HG02870 (cell line): ENCODE measurements around the gene SRMS.
A peak's percentile ranks its signal among the peaks of the same experiment; 100 is the strongest.

Experiments
- ATAC-seq: cut with Tn5 transposase; IDR thresholded peaks from one replicate; pipeline ENCODE4 v1.9.1; 2021; ENCODE audit warnings: mild to moderate bottlenecking, moderate library complexity; ENCODE audit not compliant: unreplicated experiment

The SRMS gene

DNA sequence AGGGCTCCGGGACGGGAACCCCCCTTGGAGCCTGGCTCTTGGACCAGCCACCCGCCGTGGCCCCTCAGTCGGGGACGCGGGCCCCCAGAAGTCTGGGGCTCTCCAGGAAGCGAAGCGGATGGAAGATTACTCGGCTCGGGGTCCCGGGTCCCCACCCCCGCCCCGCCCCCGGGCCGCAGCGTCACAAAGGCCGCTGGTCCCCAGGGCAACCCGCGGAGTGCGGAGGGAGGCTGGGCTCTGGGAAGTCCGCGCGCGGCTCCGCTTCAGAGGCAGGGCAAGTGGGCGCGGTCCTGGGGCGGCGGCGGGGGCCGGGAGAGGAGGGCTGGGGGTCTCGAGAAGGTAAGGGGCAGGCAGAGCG, 6.4 kb upstream of the SRMS start, which contains the start of gene FNDC11:
TSS of gene FNDC11 (plus strand) at position 227 of the 358 bp plus-strand sequence. CDS start 1,505 bp downstream, outside the sequence.
- ATAC-seq: peak; percentile 14

DNA sequence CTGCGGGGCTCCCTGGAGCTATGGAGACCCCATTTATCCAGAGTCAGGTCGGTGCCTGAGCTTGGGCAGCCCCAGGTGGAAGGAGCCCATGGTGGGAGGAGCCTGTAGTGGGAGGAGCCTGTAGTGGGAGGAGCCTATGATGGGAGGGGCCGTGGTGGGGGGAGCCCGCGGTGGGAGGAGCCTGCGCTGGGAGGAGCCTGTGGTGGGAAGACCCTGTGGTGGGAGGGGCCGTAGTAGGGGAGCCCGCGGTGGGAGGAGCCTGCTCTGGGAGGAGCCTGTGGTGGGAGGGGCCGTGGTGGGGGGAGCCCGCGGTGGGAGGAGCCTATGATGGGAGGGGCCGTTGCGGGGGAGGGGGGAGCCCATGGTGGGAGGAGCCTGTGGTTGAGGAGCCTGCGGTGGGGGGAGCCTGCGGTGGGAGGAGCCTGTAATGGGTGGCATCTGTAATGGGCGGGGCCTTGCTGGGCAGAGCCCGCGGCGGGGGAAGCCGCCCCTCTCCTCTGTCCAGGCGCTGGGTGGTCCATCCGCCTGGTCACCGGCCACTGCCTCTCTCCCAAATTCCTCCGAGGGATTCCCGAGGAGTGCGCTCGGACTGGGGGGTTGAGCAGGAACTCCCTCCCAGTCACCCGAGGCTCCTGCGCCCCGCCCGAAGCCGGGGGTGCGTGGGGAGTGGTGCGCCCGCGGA, 5.8 kb upstream of the SRMS start:
- peak; percentile 36 for ATAC-seq

DNA sequence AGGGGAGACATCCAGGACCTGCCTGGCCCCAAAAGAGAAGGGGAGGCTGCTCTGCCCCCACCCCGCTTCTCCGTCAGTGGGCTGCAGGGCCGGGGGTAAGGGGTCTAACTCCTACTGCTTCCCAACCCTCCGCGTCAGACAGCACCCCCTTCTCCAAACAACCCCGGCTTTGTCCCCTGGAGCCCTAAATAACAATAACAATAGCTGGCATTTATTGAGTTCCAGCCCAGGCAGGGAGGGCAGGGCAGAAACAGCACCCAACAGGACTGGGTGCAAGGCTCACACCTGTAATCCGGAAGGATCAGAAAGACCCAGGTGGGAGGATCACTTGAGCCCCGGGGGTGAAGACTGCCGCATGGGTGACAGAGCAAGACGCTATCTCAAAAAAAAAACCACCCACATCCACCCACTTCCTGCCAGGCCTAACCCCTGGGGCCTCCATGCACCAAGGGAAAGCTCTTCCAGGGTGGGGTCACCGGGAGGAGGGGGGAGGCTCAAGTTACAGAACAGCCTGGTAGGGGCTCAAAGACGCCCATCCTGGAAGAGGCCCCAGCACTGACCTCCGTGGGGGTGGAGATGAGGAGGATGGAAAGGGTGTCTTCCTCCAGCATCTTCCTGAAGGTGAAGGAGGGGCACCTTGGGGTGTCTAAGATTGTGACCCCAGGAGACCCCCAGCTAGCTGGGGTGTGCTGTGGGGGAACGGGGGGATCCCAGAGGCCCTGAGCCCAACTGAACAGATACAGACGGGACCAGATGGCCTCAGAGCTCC, 5.1 kb upstream of the SRMS start:
- ATAC-seq: peak; percentile 16

DNA sequence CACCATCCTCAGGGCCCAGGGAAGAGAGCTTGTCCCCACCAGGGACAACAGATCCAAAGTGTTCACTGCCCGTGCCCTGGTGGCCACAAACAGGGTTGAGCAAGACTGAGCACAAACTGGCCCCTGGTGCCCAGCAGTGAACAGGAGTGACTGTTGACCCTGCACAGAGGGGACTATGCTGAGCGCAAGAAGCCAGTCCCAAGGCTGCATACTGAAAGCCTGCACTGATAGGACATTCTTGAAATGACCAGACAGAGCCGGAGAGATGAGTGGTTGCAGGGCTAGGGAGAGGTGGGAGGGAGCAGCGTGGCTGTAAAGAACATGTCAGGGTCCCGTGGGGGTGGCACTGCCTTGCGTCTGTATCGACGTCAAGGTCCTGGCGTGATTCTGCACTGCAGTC, 3.5 kb upstream of the SRMS start:
- ATAC-seq: no peak

DNA sequence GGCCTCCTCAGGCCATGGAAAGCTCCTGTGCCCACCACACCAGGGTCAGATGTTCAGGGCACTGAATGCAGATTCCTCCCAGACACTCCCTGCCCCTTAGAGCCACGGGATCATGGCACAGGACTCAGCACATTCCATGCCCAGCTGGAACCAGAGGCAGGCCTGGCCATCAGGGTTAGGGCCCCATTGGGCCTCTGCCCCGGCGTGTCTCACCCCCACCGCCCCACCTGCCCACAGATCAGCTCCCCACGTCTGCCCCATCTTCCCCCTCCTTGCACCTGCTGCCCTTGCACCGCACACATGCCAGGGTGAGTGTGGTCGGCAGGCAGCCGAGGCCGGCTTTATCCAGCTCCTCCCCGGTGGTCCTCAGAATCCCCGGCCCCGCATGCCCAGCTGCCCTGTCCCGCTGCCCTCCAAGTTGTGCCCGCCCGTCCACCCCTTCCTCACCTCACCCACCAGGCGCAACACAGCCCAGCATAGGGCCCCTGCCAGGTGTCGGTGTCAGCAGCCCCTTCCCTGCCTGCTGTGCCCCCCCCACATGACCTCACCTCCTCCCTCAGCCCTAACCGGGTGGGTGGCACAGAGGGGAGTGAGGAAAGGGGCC, 2.2 kb upstream of the SRMS start:
- no peak for ATAC-seq

DNA sequence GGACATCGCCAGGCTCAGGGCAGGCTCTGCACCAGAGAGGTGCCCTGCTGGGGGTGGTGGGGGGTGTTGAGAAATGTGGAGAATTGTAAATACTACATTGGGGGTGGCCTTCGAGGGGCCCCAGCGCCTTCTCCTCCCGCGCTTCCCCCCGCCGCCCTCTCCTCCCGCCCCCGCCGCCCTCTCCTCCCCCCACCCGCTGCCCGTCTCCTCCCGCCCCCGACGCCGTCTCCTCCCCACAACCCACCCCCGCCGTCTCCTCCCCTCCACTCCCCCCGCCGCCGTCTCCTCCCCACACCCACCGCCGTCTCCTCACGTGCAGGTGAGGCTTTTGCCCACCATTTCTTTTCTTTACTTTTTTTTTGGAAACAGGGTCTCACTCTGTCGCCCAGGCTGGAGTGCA, 1.5 kb upstream of the SRMS start:
- no peak for ATAC-seq

DNA sequence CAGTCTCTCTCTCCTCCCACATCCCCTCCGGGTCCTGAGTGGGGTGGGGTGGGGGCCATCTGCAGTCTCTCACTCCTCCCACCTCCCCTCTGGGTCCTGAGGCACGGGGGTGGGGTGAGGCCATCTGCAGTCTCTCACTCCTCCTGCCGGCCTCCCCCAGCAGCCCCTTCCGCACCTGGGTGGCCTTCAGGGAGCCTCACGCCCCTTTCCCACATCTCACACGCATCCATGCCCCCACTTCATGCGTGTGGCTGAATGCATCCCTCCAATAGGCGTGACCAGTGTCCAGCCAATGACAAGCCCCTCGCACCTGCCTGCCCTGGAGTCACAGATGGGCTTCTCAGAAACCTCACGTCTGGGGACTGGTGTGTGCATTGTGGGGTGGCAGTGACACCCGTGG, 993 bp upstream of the SRMS start:
- ATAC-seq: no peak

DNA sequence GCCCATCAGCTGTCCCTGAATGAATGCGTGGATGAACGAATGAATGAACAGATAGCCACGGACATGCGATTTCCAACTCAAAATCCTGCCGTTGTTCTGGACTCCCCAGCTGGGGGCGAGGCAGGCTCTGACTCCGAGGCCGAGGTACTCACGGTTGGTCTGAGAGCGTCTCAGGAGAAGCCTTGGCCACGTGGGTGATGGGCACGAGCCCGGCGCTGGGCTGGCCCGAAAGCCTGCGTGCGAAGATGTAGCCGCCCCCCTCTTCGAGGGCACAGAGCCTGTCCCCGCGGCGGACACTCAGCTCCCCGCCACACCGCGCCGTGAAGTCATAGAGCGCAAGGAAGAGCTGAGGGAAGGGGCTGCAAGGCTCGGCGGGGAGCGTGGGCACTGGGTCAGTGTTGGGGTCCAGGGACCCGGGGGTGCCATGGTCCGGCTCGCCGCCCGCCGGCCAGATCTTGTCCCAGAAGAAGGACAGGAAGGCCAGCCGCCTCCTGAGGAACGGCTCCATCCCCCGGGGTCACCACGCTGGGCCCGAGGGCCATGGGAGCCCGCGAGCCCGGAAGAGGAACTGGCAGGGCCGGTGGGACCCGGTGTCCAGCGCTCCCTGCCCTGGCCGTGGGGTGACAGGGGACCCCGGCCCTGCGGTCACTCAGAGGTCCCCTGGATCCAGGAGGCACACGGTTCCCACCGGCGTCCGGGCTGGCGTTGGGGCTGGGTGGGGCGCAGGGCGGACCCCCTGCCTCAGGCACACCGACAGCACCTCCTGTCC, 409 bp downstream of the SRMS start:
- no peak for ATAC-seq

DNA sequence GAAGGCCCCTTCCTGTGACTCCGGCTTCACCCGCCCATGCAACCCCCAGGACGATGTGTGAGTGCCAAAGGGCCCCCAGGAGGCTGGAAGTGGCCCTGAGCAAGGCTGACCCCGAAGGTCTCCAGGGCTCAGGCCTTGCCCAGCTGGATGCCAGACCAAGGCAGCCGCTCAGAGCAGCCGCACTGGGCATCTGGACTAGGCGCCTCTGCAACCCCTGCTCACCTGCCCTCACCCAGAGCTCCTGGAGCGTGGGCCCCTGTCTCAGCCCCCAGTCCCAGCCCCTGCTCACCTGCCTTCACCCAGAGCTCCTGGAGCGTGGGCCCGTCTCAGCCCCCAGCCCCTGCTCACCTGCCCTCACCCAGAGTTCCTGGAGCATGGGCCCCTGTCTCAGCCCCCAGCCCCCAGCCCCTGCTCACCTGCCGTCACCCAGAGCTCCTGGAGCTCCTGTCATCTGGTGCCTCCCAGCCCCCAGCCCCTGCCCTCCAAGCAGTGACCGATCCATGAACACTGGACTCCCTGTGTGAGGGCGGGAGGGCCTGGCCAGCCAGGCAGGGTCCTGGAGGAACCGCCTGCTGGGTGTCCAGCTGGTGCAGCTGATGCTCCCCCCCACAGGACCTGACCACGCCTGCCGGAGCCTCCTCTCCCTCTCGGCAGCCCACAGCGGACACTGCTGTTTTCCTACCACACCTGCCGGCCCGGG, 1.1 kb downstream of the SRMS start:
- no peak for ATAC-seq

DNA sequence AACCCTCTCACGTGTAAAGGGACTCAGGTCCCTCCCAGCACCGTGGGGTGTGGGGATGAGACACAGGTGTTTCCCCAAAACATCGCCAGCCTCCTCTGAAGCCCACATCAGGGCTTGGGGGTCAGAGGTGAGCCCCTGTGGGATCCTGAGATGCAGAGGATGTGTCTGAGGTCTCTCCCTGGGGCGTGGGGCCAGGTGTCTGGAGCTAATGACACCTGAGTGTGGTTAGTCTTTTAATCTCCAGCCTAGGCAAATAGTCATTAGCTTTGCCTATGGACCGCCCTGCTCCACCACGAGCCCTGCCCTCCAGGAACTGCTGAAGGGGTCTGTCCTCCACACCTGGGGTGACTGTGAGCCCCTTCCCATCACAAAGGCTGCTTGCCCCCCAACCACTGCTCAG, 1.7 kb downstream of the SRMS start:
- no peak for ATAC-seq

DNA sequence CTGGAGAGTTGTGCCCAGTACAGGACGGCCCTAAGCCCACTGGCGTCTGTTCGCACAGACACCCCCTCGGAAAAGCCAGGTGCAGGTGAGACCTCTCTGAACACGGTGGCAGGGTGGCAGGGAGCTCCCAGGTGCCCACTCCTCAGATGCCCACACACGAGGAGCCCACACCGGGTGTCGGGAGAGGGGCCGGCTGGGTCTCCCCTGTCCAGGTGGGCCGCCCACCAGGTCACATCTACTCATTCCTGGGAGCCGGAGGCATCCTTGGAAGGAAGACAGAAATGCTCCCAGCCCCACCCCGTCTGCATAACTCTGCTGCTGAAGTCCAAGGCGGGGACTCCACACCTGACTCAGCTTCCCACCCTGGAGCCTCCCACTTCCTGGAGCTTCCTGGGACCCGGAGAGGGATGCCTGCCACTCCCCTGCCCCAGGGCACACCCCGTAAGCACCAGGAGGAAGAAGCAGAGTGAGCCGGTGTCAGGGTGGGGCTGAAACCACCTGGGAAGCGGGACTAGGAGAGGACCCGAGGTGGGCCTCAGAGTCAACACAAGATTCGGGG, 2.5 kb downstream of the SRMS start:
- no peak for ATAC-seq

DNA sequence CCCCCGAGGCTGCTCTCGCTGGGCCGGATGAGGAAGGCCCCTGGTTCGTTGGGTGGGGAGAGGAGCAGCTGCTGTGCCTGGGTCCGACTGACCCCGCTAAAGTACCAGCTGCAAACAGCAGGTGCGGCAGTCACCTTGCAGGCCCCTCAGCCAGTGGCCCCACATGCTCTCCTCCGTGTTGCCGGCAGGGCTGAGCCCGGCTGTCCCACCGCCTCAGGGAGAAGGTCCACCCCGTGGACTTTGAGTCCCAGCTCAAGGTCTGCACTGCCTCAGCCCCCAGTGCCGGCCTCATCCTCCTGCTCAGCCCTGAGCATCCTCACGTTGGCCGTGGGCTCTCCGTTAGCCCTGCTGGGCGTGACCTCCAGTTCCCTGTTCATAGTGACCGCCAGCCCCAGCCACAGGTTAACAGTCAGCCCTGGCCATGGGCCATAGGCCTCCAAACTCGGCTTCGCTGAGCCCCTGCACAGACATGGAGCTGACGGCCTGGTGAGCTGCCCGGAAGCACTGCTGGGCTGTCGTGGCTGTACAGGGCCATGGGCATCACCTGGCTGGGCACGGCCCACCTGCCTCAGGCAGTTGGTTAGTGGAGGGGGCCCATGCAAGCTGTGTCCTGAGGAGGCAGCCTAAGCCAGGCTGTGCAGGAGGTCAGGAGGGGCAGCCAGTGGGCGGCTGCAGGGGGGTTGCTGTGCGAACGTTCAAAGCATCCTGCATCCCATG, 3.1 kb downstream of the SRMS start:
- ATAC-seq: no peak

DNA sequence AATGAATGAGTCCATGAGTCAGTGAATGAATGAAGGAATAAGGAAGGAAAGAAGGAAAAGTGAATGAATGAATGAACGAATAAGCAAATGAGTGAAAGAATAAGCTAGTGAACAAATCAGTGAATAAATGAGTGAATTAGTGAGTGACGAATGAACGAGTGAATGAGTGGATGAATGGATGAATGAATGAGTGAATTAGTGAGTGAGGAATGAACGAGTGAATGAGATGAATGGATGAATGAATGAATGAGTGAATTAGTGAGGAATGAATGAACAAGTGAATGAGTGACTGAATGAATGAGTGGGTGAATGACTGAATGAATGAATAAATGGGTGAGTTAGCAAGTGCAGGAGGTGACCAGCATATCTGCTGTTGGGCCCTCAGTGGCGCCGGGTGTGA, 3.8 kb downstream of the SRMS start:
- no peak for ATAC-seq

DNA sequence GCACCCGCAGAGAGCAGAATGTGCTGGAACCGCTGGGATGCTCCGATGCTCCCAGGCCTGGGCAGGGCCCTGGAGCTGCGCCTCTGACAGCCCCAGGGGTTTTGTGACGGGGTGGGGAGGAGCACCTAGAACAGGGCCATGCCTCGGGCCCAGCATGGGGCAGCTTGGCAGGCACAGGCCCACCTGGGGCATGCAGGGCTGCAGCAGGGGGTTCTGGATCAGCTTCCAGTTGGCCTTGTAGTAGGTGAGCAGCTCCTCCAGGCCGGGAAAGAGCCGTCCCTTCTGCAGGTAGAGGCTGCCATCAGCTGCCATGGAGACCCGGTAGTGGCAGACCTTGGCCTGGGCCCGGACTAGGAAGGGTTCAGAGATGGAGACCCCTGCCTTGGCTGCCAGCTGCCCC, 4.4 kb downstream of the SRMS start:
- ATAC-seq: no peak

DNA sequence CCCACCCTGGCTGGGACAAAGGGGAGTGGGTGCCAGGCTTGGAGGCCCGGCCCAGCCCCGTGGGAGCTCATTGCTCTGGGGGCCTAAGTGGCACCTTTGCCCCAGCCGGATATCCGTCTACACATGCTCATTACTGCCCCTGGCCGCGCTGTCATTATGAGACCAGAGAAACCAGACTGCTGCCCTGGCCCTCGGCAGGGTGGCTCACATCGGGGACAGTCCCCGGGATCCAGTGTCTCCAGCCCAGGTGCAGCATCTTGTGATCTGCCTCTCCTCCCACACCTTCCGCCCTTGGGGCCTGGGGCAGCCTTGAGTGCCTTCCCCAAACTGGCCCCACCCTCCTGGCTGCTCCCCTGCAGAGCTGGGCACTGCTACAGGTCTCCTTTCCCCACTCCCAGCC, 4.9 kb downstream of the SRMS start:
- ATAC-seq: no peak

DNA sequence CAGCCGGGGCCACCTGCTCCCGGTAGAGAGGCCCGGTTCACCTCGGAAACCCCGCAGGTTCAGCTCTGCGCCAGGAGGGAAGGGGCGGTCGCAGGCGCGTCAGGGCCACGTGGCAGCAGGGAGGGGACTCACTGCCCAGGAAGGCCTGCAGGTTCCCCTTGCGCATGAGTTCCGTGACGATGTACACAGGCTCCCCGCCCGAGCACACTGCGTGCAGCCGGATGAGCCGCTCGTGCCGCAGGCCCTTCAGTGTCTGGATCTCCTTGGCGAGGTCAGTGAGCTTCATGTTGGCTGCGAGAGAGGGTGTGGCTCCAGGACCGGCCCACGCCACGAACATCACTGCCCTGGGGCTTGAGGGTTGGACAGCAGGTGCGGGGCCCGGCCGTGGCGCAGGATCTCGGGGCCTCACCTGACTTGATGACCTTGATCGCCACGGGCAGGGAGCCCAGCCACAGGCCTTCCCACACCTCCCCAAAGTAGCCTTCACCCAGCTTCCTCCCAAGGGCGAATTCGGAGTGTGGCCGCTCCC, 5.5 kb downstream of the SRMS start:
- no peak for ATAC-seq

DNA sequence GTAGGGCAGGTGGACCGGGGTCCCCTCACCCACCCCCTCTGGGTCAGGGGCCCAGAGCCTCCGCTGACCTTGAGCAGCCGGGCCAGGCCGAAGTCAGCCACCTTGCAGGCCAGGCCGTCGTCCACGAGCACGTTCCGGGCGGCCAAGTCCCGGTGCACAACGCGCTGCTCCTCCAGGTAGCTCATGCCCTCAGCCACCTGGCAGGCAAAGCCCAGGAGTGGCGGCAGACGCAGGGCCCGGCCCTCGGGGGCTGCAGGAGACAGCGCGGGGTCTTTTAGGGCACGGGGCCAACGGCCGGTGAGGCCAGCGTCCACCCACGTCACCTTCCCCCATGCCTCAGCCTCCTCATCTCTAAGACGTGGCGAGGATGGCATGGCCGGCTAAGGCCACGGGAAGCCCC, 6.2 kb downstream of the SRMS start:
- no peak for ATAC-seq

DNA sequence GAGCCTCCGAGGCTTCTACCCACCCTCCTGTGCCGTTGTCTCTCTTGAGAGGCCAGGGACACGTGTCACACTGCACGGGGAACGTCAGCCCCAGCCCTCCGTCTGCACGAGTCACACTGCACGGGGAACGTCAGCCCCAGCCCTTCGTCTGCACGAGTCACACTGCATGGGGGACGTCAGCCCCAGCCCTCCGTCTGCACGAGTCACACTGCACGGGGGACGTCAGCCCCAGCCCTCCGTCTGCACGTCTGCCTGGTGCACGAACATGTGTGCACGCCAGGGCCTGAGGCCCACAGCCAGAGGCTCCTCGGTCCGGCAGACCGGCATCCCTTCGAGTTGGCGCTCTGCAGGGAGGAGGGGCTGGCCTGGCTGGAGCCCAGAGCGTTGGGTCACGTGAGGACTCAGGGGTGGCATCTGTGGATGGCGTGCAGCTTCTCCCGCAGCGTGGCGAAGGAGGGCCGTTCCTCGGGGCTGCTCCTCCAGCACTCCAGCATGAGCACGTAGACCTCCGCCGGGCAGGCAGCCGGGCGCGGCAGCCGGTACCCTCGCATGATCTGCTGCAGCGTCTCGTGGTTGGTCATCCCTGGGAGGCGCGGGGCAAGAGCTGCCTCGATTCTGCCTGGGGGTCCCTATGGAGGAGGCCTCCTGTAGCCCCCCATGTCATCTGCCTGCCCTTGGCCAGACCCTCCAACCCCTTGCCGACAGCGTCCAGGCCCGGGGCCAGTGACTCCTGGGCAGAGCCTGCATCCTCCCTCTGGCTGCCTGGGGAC, 6.9 kb downstream of the SRMS start:
- ATAC-seq: no peak
